GM12872 (cell line): ENCODE data around the gene SLC13A3.

Source experiments
- CTCF ChIP-seq: IDR thresholded peaks from 3 replicates; pipeline ENCODE4 v1.5.1; 2011; ENCODE audit warnings: low read depth, mild to moderate bottlenecking, low read length, moderate library complexity; ENCODE audit not compliant: insufficient read depth

Gene SLC13A3

GRCh38 chr20:46557231-46557956 lies 93.9 kb downstream of the SLC13A3 start:
- TF ChIP-seq CTCF: no peak

DNA sequence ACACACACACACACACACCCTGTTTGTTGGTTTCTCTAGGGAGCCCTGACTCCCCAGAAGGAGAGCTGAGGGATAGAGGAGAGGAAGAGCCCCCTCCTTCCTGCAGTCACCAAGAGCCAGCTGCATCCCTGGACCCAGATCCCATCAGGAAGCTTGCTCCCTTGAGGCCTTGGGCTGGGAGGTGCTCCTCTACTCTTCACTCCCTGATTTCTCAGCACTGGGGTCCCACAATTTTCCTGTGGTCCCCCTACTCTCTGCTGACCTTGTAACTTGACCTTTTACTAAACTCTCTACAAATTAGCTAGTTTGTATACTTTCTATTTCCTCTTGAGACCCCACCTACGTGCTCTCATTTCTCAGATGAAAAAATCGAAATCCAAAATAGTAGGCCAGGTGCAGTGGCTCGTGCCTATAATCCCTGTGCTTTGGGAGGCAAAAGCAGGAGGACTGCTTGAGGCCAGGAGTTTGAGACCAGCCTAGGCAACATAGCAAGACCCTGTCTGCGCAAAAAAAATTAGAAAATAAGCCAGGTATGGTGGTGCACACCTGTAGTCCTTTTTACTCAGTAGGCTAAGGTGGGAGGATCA lies 95.8 kb downstream of the SLC13A3 start:
- TF ChIP-seq CTCF: no peak

DNA sequence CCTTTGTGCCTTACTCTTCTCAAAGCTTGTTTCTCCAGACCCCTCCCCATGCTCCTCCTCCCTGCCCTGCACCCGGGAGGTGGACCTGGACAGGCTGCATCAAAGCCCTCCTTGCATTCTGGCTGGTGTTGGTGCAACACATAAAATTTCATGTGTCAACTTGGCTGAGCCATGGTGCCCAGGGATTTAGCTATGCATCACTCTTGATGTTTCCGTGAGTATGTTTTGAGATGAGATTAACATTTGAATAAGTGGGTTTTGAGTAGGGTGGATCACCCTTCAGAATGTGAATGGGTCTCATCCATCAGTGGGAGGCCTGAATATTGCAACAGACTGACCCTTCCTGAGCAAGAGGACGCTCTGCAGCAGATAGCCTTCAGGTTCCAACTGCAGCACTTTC lies 96.4 kb downstream of the SLC13A3 start:
- TF ChIP-seq CTCF: no peak

DNA sequence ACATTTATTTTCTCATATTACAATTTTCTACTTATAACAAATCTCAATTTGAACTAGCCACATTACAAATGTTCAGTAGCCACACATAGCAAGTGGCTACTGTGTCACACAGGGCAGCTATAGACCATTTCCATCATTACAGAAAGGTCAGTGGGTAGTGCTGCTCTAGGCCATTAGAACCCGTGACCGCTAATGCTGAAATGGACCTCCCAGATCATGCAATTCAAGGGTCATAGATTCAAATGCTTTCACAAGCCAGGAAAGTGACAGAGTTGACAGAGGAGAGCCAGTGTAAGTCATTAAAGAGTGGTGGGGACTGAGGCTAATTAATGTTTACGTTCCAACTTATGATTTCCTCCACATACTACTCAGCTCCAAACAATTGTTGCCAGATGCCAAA lies 97.3 kb downstream of the SLC13A3 start:
- TF ChIP-seq CTCF: no peak

GRCh38 chr20:46552460-46553420 lies 98.5 kb downstream of the SLC13A3 start:
- no peak for TF ChIP-seq CTCF

DNA sequence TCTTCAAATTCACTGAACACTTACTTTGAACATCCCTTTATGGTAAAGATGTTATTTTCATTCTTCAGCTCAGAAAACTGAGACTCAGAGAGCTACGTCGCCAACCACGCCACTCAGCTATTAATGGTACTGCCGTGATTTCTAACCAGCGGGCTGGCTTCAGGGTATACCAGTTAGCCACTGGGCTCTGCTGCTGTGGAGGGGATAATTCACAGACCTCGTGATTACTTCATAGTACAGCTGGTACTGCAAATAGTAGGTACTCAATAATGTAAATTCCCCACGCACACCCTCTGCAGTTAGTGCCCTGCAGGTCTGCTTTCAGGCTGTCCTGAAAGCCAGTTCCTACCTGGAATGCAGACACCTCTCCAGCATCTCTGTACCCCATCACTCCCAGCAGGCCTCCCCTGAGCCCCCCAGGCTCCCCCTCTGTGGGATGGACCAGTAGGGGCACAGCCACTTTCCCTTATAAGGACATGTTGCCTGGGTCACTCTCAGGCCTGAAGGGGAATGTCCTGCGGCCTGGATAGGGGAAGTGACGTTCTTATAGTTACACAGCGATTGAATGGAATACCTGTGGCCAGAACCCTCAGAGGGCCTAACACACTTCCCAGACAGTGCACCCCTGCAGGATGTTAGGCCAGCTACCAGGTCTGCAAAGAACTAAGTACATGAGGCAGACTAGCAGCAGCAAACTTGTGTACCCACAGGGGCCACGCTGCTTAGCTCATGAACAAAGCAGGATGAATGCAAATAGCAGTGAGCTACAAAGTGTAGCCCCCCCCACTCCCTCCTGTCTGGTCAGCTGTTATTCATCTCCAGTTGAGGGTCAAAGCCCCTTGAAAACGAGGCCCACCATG lies 99.5 kb downstream of the SLC13A3 start:
- TF ChIP-seq CTCF: no peak
